GM19023 (cell line): ENCODE results near the gene ATXN7L3.

Source experiments
- ATAC-seq: cut with Tn5 transposase; IDR thresholded peaks from one replicate; pipeline ENCODE4 v1.9.1; 2021; ENCODE audit warnings: mild to moderate bottlenecking, moderate library complexity; ENCODE audit not compliant: unreplicated experiment

The ATXN7L3 gene

DNA sequence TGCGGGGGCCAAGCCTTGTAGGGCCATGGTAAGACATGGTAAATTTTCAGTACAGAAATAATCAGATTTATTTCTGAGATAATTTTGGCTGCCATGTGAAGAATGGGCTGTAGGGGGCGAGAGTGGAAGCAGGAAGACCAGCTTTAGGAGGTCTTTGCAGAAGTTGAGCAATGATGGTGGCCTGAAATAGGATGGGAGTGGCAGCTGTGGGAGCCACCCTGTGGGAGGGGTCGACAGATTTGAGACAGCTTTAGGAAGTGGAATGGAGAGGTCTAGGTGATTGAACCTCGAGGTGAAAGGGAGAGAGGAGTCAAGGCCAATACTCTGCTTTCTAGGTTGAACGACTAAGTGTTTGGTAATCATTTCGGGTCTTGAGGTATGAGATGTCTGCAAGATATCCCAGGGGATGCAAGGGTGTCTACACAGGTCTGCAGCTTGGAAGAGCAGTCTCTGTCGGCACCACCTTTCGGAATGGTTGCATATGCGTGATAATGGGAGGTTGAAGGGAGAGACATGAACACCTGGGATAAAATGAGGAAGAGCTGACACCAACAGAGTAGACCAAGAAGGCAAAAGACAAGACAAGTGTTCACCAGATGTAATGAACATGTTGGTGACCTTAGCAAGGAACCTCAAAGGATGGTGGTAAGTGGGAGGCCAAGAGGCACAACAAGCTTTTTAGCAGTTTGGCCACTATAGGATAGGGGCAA lies 4.2 kb upstream of the ATXN7L3 start:
- no peak for ATAC-seq

DNA sequence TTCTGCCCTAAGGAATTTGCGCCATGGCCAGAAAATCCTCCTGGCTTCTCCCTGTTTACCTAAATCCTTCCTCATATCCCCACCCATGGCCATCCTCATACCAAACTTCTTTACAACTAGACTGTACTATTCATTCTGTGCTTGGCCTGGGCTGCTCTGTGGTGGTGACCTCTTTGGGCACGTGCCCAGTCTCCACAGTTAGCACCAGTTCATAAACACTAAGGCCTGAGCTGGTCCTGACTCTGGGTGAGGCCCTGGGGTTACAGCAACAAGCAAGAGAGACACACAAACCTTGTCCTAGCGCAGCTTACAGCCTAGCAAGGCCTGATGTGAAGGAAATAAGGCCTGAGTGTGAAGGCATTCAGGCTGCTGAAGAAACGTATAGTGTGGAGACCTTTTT lies 3.1 kb upstream of the ATXN7L3 start:
- no peak for ATAC-seq

DNA sequence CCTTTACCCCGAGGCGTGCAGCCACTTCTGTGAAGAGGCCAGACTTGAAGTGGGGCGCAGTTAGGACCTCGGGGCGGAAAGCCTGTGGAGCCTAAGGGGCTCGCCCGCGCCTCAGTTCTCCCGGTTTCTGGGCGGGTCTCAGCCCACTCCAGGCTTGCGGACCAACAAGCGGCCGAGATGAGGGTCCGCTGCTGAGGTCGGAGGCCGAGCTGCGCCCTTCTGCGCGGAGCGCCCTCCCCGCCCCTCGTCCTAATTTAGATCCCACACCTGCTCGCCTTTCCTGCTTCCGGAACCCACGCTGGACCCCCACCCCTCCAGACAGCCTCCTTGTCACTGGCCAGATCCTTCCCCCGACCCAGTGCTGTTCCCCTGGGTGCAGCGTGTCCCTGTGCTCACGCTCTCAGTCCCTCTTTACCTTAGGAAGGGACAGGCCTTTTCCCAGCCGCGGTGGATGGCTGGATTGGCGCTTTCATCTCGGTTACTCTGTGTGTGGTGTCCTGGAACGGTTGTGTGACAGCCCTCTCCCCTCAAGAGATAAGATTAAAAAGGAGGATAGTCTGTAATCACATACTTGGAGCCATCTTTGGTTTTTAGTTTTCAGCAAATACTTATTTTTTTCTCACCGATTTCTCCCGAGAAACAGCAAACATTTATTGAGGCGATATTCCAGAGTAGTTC lies 933 bp upstream of the ATXN7L3 start:
- ATAC-seq: peak; percentile 11

DNA sequence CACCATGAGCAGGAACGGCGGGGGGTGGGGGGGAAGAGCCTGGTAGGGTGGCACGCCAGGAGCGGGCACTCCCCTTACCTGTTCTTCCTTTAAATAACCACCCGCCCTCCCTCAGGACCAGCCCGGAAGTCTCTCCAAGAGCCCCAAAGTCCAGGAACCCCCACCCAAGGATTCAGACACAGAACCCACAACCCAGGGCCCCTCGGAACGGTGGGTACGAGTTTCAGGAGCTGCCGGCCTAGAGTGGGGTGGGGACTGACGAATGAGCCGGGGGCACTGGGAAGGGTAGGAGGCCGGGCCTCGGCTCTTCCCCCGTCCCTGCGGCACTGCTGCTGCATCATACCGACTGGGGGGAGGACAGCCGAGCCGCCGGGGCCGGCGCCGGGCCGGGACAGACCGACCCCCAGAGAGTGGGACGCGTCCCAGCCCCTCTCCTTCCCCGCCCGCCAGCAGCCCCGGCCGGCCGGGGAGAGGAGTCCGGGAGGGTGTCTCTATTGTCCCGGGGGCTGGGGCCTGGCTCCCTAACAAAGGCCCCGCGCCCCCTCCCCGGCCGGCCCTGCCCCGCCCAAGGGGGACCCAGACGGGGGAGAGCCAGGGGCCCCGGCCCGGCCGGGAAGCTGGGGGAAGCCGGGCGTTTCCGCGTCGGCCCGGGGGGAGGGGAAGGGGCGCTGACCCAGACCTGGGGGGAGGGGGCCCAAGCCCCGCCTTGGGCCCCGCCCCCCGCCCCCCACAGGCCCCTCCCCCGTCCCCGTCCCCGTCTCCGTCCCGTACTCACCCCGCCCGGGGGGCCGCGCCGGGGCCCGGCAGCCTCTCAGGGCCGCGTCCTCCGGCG lies 747 bp downstream of the ATXN7L3 start:
- peak; percentile 27 for ATAC-seq

DNA sequence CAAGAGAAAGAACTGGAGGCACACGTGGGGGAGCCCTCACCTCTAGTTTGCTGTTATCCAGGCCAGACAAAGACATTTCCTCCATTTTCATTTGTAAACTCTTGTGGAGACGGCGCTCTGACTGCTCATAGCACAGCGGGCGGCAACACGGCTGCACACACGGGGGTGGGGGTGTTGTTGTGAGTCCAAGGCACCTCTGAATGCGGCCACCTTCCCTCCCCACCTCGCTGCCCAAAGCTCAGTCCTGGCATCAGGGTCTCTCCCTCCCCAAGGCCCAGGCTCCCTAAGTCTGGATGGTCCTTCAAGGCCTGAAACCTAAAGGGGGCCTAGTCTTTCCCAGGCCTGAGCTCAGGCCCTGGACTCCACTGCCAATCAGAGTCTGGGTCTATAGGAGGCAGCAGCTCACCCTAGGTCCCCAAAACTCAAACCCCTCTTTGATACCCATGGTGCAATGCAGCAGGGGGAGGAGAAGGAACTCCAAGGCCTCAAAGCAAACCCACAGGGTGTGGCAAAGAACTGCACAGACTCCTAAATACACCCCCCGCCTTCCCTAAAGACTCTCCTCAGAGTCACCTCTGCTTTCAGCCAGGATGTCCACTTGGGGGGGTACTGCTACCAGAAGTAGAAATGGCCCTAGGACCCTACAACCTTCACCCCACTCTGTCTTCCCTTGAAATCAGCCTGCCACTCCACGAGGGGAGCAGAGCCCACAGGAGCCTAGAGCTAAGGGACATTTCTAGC lies 1.5 kb downstream of the ATXN7L3 start:
- no peak for ATAC-seq

DNA sequence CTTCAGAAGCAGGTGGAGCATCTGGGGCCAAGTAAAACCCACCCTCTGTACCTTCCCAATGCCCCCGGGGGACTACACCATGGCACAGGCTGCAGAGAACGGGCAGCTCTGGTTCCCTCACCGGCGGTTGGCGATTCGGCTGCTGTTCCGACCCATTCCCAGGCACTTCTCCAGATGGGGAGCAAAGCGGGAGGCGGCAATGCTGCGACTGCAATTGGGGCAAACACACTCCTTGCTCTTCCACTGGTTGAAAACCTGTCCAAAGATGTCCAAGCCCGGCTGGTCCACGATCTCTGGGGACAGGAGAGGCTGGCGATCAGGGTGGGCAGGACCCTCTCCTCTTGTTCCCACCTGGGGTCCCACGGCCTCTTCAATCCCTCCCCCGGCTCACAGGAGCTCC lies 2.6 kb downstream of the ATXN7L3 start:
- ATAC-seq: no peak

DNA sequence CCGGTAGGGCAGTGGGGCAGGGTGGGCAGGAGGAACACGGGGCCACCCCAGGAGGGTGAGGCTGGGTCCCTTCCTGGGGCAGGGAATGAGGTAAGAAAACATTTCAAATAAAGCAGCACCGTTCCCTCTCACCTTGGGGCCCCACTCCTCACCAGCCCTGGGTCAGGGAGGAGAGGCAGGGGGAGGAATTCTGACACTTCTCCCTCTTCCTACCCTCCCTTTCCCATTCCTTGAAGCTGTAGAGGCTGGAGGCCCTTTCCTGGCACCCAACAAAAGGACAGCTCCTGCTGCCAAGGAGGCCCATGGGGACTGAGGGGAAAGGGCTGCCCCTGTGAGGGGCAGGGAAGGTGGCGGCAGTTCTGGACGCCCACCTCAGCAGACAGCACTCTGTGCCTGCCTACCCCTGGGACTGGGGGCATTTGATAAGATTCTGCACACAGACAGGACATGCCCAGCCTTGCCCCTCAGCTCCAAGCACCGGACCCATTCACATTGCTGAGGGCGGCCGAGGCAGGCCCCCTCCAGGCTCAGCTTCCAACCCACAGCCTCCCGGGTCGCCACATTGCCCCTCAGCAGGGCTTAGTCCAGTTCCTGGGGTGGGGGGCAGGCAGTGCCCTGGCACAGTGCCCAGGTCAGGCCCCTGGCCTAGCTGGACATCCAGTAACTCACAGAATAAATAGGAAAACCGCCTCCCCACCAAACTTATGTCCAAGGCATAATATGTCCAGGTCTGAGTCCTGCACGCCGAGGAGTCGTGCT lies 6.2 kb downstream of the ATXN7L3 start:
- no peak for ATAC-seq

DNA sequence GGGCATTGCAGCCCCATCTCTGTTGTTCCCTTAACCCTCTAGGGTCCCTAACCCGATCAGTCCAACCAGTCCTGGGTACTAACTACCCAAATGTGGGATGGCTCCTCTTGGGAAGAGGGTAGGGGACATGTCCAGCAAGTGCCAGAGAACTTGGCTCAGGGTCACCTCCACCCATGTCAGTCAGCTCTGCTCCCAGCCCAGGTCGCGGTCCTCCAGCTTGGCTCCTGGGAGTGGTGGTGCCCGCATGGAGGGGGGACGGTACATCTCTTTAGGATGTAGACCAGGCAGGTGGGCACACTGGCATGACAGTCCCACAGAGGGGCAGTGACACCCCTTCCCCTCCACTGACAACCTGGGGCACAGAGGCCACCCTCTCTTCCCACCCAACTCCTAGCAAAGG lies 6.9 kb downstream of the ATXN7L3 start:
- ATAC-seq: no peak

DNA sequence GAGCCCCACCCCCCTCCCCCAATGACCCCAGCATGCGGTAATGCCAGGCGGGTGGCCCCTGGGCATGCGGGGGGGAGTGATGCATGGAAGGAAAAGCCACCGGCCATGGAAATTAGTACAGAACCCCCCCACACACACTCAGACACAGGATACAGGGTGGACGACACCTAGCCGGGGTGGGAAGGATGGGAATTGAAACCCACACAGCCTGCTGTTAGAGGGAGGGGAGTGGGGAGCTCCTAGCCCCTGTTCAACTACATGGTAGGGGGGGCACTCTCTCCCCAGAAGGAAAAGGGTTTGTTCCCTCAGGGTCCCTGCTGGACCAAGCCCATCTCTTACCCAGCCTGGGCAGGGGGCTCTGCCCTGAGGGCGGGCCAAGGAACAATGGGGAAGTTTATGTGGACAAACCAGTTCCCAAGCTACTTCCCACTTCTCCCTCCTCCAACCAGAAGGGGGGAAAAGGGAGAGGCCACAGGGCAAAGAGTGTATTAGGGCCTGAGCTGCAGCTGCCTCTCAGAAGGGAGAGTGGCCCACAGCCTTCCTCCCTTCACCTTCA lies 7.7 kb downstream of the ATXN7L3 start:
- no peak for ATAC-seq

DNA sequence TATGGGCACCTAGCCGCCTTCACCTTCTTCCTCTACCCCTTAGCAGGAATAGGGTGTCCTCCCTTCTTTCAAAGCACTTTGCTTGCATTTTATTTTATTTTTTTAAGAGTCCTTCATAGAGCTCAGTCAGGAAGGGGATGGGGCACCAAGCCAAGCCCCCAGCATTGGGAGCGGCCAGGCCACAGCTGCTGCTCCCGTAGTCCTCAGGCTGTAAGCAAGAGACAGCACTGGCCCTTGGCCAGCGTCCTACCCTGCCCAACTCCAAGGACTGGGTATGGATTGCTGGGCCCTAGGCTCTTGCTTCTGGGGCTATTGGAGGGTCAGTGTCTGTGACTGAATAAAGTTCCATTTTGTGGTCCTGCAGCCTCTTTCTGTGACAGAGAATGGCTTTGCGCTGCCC lies 8.3 kb downstream of the ATXN7L3 start:
- ATAC-seq: no peak

DNA sequence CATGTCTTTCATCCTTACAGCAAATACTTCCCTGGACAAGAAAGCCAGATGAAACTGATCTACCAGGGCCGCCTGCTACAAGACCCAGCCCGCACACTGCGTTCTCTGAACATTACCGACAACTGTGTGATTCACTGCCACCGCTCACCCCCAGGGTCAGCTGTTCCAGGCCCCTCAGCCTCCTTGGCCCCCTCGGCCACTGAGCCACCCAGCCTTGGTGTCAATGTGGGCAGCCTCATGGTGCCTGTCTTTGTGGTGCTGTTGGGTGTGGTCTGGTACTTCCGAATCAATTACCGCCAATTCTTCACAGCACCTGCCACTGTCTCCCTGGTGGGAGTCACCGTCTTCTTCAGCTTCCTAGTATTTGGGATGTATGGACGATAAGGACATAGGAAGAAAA lies 9.2 kb downstream of the ATXN7L3 start:
- no peak for ATAC-seq

DNA sequence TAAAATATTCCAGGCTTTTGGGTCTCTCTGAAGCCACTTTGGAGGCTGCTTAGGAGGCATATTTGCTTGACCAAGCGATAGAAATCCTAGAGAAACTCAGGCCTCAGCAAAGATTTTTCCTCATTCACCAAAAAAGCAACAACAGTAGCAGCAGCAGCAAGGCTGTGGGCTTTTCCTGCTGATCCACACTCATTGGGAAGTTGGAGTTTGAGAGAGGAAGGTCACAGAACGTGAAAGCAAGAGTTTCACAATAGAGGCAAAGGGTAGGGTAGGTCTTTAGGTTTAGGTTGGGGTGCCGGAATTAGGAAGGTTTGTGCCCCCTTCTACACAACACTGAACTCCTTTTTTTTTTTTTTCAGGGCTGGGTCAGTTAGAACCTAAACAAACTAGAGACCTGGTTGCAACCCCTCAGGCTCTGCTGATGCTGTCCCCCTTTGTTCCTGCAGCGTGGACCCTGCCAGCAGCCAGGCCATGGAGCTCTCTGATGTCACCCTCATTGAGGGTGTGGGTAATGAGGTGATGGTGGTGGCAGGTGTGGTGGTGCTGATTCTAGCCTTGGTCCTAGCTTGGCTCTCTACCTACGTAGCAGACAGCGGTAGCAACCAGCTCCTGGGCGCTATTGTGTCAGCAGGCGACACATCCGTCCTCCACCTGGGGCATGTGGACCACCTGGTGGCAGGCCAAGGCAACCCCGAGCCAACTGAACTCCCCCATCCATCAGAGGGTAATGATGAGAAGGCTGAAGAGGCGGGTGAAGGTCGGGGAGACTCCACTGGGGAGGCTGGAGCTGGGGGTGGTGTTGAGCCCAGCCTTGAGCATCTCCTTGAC lies 10.9 kb downstream of the ATXN7L3 start:
- no peak for ATAC-seq

DNA sequence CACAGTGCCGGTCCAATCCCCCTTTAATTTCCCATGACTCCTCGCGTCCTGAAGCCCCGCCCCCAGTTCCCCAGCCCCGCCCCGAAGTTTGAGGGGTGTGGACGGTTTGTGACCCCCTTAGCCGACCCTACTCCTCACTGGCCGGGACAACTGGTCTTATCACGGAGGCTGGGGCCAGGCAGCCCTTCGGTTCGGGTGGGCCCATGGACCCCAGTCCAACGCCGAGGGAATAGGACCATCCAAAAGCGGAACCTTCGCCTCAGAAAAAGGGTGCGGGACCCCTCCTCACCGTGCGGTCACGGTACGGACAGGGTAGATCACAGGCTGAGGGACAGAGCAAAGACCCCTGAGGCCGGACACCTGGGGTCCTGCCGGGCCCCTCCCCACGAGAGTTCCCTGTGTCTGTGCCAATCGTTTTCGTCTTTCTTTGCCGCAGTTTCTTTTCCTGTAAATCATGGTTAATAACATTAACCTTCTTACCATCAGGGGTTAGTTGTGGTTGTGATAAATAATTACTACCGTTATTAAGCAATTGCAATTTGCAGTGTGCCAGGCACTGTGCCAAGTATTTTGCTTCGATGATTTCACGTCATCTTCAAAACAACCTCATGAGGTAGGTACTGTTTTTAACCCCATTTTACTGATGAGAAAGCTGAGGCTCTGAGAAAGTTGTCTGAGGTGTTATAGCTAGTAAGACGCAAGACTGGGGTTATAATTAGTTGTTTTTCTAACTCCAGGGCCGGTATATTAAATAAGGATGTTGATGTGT lies 12.4 kb downstream of the ATXN7L3 start:
- peak; percentile 57 for ATAC-seq

DNA sequence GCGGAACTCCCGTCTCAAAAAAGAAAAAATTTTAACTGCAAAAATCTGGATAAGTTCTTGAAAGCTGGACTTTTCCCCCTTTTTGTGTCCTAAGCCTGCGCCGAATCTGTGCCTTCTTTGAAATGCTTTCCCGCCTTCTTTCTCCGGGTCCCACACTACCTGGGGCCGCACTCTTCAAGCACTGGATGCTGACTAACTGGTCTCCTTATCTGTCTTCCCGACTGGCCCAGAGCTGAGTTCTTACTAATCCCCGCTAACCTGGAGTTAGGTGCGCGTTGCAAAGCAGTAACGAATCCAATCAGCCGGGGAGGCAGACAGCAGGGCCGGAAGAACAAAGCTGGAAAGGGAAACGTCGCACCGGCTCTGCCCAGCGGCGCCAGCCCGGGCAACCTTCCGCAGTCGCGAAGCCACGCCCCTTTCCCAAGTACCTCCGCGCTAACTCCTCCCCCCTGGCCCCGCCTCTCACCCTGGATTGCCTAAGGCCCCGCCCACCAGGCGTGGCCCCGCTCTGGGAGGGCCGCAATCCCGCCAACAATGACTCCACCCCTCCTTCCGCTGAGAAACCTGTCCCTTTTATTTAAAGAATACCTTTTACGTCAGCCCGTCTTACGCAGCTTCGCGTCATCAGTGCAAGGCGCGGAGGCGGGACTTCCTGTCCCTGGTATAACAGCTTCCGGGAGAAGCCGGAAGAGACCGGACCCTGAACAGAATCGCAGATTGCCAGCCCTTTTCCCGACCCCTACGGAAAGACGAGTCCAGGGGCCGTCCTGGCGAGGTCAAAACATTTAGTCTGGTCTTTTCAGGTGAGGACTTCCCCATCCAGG lies 13.2 kb downstream of the ATXN7L3 start, which contains the start of gene TMUB2:
TSS of gene TMUB2 (plus strand) at position 666 of the 824 bp plus-strand sequence. CDS start 737 bp downstream, outside the sequence.
- ATAC-seq: peak; percentile 88

DNA sequence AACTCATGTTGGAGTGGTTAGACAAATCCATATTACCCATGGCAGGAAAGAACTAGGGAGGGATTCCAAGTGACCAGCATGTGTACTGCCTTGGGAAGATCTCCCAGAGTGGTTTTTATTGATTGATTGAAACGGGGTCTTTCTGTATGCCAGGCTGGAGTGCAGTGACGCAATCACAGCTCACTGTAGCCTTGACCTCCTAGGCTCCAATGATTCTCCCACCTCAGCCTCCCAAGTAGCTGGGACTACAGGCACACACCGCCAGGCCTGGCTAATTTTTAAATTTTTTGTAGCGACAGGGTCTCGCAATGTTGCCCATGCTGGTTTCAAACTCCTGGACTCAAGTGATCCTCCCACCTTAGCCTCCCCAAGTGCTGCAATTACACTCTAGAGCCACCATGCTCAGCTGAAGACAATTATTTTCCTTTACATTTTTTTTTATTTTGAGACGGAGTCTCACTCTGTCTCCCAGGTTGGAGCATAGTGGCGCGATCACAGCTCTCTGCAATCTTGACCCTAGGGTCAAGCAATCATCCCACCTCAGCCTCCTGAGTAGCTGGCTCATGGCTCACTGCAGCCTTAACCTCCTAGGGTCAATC lies 15.4 kb downstream of the ATXN7L3 start:
- ATAC-seq: no peak

DNA sequence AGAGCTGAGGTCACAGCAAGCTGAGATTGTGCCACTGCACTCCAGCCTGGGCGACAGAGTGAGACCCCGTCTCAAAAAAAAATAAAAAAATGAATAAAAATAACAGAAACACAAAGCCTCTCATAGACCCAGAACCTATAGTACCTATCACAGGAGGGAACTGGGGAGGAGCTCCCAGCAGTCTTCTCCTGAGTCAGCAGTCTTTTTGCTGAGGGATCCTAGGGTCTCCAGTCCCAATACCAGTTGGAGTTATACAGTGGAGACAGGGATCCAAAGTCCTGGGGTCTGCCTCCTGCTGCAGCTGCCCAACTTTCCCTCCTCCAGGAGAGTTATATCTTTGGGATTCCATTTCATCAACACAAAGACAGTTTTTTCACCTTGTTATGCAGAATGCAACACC lies 16.7 kb downstream of the ATXN7L3 start:
- no peak for ATAC-seq

DNA sequence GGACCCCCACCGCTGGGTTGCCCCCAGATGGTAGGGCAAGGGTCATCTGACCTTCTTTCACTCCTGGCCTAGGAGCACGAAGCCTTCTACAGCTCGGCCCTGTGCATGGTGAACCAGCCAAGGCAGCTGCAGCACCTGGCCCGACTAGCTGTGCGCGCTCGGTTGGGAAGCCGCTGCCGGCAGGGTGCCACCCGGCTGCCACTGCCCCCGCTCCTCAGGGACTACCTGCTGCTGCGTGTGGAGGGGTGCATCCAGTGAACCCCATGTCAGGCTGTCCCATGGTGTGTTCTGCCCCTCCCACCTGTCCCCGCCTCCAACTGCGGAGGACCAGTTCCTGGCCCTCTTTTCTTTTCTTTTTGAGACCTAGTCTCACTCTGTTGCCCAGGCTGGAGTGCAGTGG lies 21.6 kb downstream of the ATXN7L3 start:
- no peak for ATAC-seq
